ENCODE results near the gene TLR2. TPM values are rescaled to one million over a fixed set of nuclear protein-coding genes. Genes with fewer than 3 reads are reported as not detected.
"Not testable (repeated sequence)": the region's sequence is repeated elsewhere in the genome, so short reads cannot be mapped to it uniquely, and the experiment has no call there.

The TLR2 gene
- polyA plus RNA-seq, 3 donors = 6.7 to 9.0 (median 6.7) TPM

- no peak for DNase-seq (ENCODE audit: extremely low read depth in 1 of 11, low read depth in 9 of 11, low spot score in 4 of 11)
These were observed 32.5 kb upstream of the TLR2 start for GRCh38 chr4:153651587-153651986.

DNA sequence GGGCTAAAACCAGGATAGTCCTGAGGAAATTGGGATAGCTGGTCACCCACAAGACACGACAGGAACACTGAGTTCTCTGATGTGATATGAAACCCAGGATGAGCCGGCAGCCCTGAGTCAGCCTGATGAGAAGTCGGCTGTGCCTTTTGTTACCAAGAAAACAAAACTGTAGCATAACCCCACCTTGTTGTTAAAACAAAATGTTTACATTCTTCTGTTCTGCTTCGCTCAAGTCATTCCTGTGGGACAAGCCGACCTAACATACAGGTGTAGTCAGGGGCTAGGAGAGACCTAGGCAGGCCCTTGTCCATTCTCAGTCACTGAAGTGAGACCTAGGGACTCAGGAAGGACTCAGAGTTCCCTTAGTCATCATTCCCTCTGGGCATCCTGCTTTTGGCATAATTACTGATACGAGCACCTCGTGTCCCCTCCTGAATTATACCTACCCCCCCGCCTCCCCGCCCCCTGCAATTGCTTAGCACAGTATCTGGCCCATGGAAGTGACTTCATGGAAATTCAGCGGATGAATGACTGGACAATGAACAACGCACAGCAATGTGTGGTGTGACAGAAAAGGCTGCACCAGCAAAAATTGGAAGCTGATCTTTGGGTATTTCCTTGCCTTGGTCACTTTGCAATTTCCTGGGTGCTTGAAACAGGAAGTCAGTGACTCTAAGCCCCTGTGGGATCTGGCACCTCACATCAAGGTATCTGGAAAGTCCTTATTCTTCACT is 31.9 kb upstream of the TLR2 start:
- DNase-seq (ENCODE audit: extremely low read depth in 1 of 11, low read depth in 9 of 11, low spot score in 4 of 11) = no peak

DNA sequence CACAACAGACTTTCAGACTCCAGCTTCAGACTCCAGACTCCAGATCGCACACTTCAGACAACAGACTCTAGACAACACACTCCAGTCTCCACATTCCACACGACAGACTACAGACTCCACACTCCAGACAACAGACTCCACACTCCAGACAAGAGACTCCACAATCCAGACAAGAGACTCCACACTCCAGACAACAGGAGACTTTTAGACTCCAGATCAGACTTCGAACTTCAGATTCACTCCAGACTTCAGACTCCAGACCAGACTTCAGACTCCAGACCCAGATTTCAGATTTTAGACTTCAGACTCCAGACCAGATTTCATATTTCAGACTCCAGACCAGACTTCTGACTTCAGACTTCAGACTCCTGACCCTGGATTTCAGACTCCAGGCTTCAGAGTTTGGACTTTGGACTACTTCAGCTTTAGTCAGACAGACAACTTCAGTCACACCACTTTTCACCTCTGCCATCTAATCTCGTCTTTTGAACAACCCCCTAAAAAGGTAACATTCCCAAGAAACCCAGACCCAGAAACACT is 29.0 kb upstream of the TLR2 start:
- no peak for DNase-seq (ENCODE audit: extremely low read depth in 1 of 11, low read depth in 9 of 11, low spot score in 4 of 11)

DNA sequence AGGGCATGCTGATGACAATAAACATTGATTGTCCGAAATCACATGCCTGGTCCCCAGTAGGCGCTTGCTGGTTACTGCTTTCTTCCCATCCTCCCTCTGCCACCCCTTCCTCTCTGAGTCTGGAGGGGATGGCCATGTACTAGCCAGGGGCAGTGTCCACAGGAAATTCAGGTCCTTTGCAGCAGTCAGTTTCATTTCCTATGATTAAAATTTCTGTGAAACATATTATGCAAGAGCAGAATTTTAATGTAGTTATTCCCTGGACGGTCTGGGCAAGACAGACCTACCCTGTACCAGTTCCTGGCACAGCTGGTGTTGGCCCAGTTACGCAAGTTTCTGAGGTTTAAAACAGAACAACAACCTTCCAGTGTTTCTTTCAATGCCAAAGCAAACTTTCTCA is 28.2 kb upstream of the TLR2 start:
- no peak for DNase-seq (ENCODE audit: extremely low read depth in 1 of 11, low read depth in 9 of 11, low spot score in 4 of 11)

GRCh38 chr4:153661215-153661822 is 22.8 kb upstream of the TLR2 start:
- no peak for DNase-seq (ENCODE audit: extremely low read depth in 1 of 11, low read depth in 9 of 11, low spot score in 4 of 11)

DNA sequence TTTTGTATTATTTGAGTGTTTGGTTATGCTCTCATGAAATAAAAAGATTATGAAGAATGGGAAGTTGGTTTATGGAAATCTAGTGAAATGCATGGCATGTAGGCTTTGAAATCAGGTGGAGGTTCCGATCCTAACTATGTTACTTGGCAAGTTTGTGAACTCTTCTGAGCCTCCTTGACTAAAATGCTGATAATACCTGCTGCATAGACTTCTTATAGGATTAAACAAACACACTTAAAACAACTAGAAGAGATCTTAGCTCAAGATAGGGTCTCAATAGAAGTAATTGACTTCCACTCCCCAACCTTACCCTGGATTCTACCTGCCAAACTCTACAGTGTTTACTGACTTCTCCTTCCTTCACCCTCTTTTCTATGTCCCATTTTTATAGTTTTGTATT is 22.2 kb upstream of the TLR2 start:
- DNase-seq (ENCODE audit: extremely low read depth in 1 of 11, low read depth in 9 of 11, low spot score in 4 of 11) = no peak

DNA sequence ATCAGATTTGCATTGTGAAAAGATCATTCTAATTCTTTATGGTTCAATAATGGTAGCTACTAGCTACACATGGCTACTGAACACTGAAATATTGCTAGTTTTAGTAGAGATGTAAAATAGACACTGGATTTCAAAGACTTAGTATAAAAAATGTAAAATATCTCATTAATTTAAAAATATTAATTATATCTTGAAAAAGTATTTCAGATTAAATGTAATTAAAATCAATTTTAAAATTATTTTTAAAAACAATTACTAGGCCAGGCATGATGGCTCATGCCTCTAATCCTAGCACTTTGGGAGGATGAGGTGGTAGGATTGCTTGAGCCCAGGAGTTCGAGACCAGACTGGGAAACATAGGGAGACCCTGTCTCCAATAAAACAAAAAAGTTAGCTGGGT is 20.4 kb upstream of the TLR2 start:
- no peak for DNase-seq (ENCODE audit: extremely low read depth in 1 of 11, low read depth in 9 of 11, low spot score in 4 of 11)

GRCh38 chr4:153666505-153666904 is 17.6 kb upstream of the TLR2 start:
- DNase-seq (ENCODE audit: extremely low read depth in 1 of 11, low read depth in 9 of 11, low spot score in 4 of 11) = not testable (repeated sequence)

DNA sequence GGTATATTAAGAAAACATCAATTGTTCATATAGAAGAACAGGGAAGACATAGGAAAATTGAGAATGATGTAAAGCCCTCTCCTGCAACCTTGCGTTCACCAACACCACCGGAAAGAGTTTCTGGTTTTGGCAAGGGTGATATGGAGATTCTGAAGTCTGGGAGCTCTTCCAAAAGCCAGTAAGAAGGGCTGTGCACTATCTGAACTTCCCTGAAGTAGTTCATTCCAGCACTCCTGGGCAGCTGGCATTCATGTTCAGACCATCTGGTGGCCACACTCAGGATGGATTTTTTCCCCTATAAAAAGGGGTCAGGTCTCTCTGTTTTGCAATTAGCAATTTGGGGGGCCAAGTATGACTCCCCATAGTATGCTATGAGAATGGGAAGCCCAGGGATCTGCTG is 15.4 kb upstream of the TLR2 start:
- DNase-seq (ENCODE audit: extremely low read depth in 1 of 11, low read depth in 9 of 11, low spot score in 4 of 11) = no peak

DNA sequence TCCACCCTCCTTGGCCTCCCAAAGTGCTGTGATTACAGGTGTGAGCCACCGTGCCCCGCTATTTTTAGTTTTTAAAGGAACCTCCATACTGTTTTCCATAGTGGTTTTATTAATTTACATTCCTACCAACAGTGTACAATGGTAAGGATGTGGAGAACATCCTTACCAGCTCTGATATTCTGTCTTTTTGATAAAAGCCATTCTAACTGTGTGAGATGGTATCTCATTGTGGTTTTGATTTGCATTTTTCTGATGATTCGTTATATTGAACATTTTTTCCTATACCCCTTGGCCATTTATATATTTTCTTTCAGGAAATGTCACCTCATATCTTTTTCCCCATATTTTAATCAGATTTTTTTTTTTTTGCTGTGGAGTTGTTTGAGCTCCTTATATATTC is 14.2 kb upstream of the TLR2 start:
- no peak for DNase-seq (ENCODE audit: extremely low read depth in 1 of 11, low read depth in 9 of 11, low spot score in 4 of 11)

DNA sequence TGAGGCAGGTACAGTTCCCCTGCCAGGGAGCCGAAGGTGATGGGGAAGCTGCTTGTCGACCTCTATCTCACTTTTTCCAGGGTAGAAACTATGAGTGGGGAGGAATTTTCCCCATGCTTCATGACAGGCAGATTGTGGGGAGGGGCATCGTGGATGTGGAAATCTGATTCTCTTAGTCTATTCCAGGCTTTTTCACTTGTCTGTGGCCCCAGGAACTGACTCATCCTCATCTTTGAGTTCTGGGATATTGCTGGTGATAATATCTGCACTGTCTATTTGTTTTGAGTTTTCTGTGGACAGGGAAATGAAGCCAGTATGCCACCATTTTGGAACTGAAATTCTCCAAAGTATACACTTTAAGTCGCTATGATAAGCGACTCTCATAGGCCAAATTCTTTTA is 7.6 kb upstream of the TLR2 start:
- DNase-seq (ENCODE audit: extremely low read depth in 1 of 11, low read depth in 9 of 11, low spot score in 4 of 11) = no peak

DNA sequence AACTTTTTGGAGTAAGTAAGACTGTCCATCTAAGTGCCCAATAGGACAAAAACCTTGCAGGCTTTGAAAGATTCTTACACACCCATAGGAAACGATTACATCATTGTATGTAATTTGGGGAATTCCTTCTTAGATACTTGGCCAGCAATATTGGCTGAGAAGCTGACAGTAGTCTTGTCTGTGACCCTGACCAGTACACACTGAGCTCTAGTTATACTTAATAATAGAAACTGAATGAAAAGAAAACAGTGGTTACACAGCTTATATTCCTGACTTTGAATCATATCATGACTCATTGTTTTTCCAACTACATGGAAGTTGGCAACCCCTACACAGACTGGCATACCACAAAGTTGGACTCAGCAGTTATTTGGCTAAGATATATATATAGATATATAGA is 7.1 kb upstream of the TLR2 start:
- no peak for DNase-seq (ENCODE audit: extremely low read depth in 1 of 11, low read depth in 9 of 11, low spot score in 4 of 11)

- DNase-seq (ENCODE audit: extremely low read depth in 1 of 11, low read depth in 9 of 11, low spot score in 4 of 11) = no peak
These were observed 4.6 kb upstream of the TLR2 start for GRCh38 chr4:153679486-153679885.

DNA sequence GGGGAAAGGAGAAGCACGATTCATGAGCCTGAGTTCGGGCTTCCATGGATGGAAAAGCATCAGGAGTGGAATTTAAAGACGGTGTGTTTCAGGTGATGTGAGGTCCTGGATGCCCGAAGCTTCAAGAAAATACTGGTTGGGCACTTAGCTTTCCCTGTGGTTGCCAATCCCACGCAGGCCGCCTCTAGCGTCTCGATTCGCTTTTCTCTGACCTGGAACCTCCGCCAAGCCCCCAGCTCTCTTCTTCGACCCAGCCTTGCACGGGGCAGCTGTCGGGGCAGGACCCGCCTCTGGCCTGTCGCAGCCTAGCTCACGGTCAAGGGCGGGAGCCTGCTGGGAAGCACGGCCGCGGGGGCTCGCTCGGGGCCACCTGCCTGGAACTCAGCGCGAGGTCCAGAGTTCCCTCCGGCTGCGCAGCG is 308 bp upstream of the TLR2 start:
- DNase-seq (ENCODE audit: extremely low read depth in 1 of 11, low read depth in 9 of 11, low spot score in 4 of 11) = peak in 1 of 11 donors; percentile 0

DNA sequence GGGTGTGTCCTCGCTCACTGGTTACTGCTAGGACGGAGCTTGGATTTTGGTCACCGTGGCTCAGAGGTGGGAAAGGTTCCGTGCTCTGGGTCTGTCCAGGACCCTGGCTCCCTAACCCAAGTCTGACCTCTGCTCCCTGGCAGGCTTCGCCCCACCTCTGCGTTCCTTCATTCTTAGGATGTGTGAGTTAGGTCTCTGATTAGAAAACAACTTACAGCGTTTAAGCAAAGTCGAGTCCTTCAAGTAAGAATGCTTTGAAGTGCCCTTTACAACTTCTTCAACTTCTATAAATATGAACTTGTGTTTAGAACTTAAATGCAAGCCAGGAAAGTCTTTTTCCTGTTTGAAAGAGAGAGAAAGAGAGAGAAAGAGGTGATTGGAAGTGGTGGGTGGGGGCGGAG is 891 bp downstream of the TLR2 start:
- DNase-seq (ENCODE audit: extremely low read depth in 1 of 11, low read depth in 9 of 11, low spot score in 4 of 11) = peak in 1 of 11 donors; percentile 8

DNA sequence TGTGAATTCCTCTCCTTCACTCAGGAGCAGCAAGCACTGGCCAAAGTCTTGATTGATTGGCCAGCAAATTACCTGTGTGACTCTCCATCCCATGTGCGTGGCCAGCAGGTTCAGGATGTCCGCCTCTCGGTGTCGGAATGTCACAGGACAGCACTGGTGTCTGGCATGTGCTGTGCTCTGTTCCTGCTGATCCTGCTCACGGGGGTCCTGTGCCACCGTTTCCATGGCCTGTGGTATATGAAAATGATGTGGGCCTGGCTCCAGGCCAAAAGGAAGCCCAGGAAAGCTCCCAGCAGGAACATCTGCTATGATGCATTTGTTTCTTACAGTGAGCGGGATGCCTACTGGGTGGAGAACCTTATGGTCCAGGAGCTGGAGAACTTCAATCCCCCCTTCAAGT is 20.4 kb downstream of the TLR2 start:
- DNase-seq (ENCODE audit: extremely low read depth in 1 of 11, low read depth in 9 of 11, low spot score in 4 of 11) = no peak

GRCh38 chr4:153705743-153706468 is 21.8 kb downstream of the TLR2 start:
- DNase-seq (ENCODE audit: extremely low read depth in 1 of 11, low read depth in 9 of 11, low spot score in 4 of 11) = no peak

DNA sequence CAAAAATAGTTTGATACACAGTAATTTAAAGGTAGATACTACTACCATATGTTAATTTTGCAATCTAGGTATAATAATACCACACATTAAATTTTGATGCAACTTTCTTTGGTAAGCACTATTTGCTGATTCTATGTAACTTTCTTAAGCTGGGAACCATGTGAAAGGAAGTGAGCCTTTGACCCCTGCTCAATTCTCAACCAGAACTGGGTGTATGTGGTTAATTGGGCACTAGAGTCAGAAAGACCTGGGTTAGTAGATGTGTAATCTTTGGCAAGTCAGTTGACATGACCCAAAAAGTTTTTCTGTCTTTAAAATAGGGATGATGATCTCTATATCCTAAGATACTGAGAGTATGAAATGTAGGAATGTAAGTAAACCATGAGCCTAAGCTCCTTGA is 22.4 kb downstream of the TLR2 start:
- no peak for DNase-seq (ENCODE audit: extremely low read depth in 1 of 11, low read depth in 9 of 11, low spot score in 4 of 11)

DNA sequence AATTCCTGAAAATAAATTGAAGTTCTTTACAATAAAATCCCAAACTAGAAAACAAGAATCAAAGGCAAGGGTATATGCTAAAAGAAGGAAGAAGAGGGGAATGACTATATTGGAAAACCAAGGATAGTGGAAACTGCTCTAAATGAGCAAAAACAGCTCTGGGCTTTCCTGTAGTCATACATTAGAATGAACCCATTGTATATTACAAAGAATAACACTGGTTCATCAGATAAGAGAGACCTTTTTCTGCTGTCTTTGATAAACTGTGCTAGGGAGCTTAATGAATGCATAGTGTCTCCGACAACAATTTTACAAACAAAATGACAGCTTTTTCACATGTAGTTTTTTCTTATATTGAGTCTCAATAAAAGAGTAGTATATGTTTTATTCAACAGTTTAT is 26.6 kb downstream of the TLR2 start:
- no peak for DNase-seq (ENCODE audit: extremely low read depth in 1 of 11, low read depth in 9 of 11, low spot score in 4 of 11)

Data from renal cortex interstitium (tissue), 11 donors.